ENCODE results near the gene DAPK2. TPM values are rescaled to one million over a fixed set of nuclear protein-coding genes. Genes with fewer than 3 reads are reported as not detected.
A peak's percentile ranks its signal among the peaks of the same experiment; 100 is the strongest.

Gene DAPK2
- total and polyA plus RNA-seq, 2 of the 13 experiments (the other 11 are each of a cell fraction or from before 2014, with no cell fraction given), result 0.33 to 0.63 TPM

DNA sequence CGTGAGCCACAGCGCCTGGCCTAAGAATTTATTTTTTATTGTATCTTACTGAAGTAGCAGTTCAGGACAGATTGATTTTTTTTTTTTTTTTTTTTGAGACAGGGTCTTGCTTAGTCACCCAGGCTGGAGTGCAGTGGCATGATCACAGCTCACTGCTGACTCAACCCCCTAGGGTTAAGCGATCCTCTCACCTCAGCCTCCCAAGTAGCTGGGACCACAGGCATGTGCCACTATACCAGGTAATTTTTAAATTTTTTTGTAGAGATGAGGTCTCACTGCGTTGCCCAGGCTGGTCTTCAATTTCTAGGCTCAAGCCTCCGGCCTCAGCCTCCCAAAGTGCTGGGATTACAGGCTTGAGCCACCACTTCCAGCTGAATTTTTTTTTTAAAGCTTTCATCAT is 112.8 kb downstream of the DAPK2 start (continued):
- TF ChIP-seq PRDM4 (CRISPR knock-in tag; IDR thresholded peaks at IDR 0.05; ENCODE audit: borderline replicate concordance), result no peak
- TF ChIP-seq ZNF335 (CRISPR knock-in tag; IDR thresholded peaks at IDR 0.05), result no peak
- TF ChIP-seq E2F2 (CRISPR knock-in tag; IDR thresholded peaks at IDR 0.05; ENCODE audit: borderline replicate concordance), result no peak
- no peak for TF ChIP-seq IRF9 (CRISPR knock-in tag; IDR thresholded peaks at IDR 0.05; ENCODE audit: borderline replicate concordance)
- TF ChIP-seq ZNF770 (CRISPR knock-in tag; IDR thresholded peaks at IDR 0.05), result peak; percentile 73
- no peak for TF ChIP-seq HDAC2 (CRISPR knock-in tag; IDR thresholded peaks at IDR 0.05)
- TF ChIP-seq TOE1 (CRISPR knock-in tag; IDR thresholded peaks at IDR 0.05), result no peak
- TF ChIP-seq HNRNPH1 (optimal IDR thresholded peaks at IDR 0.05; ENCODE audit: low read depth, low read length), result no peak

Data from HepG2 (cell line).